Right forelimb (tissue), 1 donor: ENCODE results near the gene KIRREL1.

Experiments used
- DNase-seq: peaks from one replicate; pipeline ENCODE4 v3.0.0-alpha.2; 2018

Gene KIRREL1

DNA sequence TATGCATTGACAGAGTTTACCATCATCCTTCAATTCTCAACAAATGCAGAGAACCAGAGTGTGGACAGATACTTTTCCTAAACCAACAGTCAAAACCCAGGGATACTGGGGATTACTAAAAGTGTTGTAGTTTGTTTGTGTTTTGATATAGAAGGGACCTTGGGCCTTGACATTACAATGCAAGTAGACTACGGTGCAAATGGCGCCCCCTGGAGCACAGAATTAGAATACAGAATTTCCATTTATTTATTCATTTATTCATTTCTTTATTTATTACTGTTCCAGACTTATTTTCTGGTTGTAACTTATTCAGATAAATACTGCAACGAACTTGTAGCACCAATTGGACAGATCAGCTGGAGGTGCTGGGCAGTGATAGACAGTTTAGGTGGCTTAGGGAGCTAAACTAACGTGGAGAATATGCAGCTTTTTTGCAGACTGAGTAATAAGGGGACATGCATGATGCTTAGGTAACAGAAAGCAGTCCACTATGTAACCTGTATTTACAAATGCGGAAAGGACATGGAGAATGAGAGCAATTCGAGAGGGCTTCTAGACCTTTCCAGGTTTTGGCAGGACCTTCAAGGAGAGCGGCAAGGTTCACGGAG, 42.6 kb downstream of the KIRREL1 start:
- no peak for DNase-seq

- no peak for DNase-seq
Observed at GRCh38 chr1:158037008-158037865, 43.8 kb downstream of the KIRREL1 start.

GRCh38 chr1:158037866-158038359, 44.5 kb downstream of the KIRREL1 start:
- no peak for DNase-seq

DNA sequence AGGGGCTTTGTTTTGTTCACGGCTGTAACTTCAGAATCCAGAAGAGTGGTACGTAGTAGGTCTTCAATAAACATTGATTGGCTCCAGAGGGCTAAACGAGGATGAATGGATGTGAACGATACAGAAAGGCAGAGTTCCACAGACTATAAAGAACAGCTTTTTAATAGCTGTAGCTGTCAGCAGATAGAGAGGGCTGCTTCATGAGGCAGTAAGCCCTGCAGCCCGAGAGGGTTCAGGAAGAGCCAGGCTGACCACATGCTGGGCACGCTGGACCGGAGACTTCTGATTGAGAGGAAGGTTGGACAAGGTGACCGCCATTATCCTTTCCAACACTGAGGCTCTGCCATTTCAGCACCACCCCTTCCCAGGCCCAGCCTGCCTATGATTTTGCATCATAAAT, 45.3 kb downstream of the KIRREL1 start:
- DNase-seq: no peak

- no peak for DNase-seq
Observed at GRCh38 chr1:158039380-158039779, 45.9 kb downstream of the KIRREL1 start.

DNA sequence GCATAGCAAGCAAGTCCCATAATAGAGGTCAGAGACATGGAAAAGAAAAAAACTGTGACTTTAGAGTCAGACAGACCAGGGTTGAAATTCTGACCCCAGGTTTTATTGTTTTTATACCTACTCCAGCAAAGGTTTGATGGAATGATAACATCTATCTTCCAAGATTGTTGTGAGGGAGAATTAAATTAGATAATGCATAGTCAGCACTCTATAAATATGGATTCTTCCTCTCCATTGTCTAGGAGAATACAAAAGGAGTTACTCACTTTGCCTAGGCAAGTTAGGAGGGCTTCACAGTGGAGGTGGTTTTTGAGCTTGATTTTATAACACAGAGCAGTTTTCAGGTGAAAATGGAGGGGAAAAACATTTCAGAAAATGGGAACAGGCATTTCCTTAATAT, 46.9 kb downstream of the KIRREL1 start:
- DNase-seq: no peak

GRCh38 chr1:158043232-158043631, 49.8 kb downstream of the KIRREL1 start:
- DNase-seq: no peak

- no peak for DNase-seq
Observed at GRCh38 chr1:158045639-158046038, 52.2 kb downstream of the KIRREL1 start.

DNA sequence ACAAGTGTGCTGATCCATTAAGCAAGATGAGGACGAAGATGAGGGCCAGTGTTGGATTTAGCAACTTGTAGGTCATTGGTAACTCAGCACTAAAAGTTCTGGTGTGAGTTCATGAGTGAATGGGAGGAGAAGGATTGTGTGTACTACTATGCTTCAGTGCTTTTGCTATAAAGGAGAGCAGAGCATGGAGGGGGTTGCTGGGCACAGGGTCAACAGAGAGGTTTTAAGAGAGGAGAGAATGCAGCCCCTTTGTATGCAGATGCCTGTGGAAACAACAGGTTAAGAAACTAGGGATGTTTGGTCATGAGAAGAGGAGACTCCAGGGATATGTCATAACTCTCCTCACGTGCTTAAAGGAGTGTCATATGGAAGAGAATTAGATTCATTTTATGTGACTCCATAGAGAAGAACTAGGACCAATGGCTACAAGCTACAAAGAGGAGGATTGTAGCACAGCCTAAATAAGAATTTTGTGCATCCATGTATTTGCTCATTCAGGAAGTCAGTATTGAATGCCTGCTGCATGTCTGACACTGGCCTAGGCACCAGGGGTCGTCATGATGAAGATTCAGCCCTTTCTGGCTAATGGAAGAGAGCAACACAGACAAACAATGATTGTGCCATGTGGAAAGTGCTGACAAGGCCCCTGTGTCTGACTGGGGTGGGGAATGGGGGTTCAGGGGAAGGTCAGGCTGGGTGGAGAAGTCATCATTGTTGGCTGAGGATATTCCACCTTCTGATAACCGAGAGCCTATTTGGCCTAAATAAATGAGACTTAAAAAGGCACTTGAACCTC, 53.5 kb downstream of the KIRREL1 start:
- DNase-seq: no peak

DNA sequence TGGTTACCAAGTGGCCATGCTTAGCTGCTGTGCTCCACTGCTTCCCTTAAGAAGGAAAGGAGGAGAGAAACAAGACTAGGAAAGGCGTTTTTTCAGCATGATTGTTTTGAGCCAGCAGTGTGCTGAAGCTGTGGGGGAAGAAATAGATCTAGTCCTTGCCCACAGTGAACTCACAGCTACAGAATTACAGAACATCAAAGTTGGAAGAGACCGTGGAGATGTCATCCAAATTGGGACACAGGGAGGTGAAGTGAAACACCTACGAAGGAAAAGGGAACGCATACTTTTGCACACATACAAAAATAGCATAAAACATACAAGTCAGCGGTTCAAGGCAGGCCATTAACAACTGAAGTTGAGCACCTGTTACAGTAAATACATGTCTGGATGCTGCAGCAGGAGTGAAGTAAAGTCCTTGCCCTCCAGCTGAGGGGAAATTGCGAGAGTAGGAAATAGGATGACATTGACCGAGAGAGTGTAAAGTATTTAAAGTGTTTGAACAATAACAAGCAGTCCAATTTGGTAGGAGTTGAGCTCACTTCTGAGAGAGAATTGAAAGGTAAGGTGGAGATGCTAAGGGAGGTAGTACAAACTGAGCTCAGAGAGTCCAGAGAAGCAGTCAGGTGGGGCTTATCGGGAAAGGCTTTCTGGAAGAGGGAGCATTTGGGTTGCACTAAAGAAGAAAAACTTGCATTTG, 55.1 kb downstream of the KIRREL1 start:
- DNase-seq: no peak

- no peak for DNase-seq
Observed at GRCh38 chr1:158049853-158050252, 56.4 kb downstream of the KIRREL1 start.

GRCh38 chr1:158053276-158053675, 59.8 kb downstream of the KIRREL1 start:
- DNase-seq: no peak

- no peak for DNase-seq
Observed at GRCh38 chr1:158054721-158055120, 61.3 kb downstream of the KIRREL1 start.

- no peak for DNase-seq
Observed at GRCh38 chr1:158055854-158056253, 62.4 kb downstream of the KIRREL1 start.

GRCh38 chr1:158056498-158056897, 63.1 kb downstream of the KIRREL1 start:
- DNase-seq: no peak

GRCh38 chr1:158058237-158058985, 65.0 kb downstream of the KIRREL1 start:
- DNase-seq: no peak

- no peak for DNase-seq
Observed at GRCh38 chr1:158059984-158060383, 66.5 kb downstream of the KIRREL1 start.

- DNase-seq: no peak
Observed at GRCh38 chr1:158062174-158062573, 68.7 kb downstream of the KIRREL1 start.

DNA sequence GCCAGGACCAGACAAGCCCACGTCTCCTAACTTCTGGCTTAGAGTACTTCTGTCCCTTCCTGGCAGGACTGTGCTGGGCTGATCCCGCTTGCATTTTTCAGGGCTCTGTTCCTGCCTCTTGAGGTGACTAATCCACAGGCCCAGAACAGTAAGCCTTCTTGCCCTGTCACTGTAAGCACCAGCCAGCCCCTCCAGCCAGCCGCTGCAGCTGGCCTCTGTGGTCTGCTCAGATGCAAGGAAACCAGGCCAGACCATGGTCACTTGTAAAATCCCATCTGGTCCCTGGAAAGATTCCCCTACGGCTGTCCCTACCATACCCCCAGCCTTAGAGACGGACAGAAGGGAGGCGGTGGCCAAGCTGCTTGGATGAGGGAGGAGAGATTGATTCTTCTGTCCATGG, 74.2 kb downstream of the KIRREL1 start:
- DNase-seq: no peak

GRCh38 chr1:158068918-158069317, 75.5 kb downstream of the KIRREL1 start:
- DNase-seq: no peak

DNA sequence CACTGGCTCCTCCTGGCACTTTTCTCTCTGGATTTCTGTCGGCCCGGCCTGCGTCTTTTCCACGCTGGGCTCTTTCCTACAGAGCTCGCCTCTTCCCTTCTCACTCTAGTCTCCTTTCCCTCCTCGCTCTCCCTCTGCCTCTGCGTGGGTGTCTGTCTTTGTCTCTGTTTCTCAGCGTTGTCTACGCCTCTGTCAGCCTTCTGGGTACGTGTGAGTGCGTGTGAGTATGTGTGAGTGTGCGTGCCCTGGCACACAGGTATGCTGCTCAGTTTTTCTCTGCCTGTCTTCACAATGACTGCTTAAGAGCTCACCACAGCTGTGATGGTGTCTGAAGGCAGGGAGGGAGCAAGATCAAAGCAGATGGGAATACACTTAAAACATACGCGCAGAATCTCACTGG, 77.7 kb downstream of the KIRREL1 start:
- no peak for DNase-seq

DNA sequence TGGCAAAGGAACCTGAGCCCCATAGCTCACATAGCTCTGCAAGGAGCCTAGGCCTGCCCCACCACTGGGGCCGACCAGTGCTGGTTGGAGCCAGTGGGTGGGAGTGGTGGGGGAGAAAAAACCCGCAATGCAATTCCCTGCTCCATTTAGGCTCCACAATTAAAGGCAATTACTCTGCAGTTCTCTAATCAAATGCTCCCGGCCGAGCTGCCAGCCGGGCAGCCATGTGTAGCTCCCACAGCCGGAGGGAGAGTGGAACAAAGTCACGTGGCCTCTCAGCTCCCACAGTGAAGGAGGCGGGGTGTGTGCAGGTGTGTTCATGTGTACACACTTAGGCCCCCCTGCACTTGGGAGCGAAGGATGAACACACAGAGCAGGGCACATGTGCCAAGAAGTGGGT, 81.6 kb downstream of the KIRREL1 start:
- no peak for DNase-seq
